NT2/D1 (cell line): ENCODE results near the gene SRPK2.

ENCODE experiments used
- SUZ12 ChIP-seq: IDR thresholded peaks from 2 replicates; pipeline ENCODE4 v1.6.1; 2011; ENCODE audit not compliant: insufficient read length, insufficient read depth; ENCODE audit errors: extremely low read depth
- YY1 ChIP-seq: IDR thresholded peaks from 2 replicates; pipeline ENCODE4 v1.6.1; 2011; ENCODE audit not compliant: insufficient read length, insufficient read depth
- ZNF274 ChIP-seq: IDR thresholded peaks from 2 replicates; pipeline ENCODE4 v1.6.1; 2011; ENCODE audit warnings: mild to moderate bottlenecking, low read depth, low read length

GRCh38 chr7:105285118-105285874, 103.4 kb downstream of the SRPK2 start:
- TF ChIP-seq SUZ12 (no peak), YY1 (no peak), ZNF274 (no peak)
